Stimulated activated CD4-positive, alpha-beta T cell treated with anti-CD3 and anti-CD28 coated beads, Interleukin-12 subunit alpha, Interleukin-12 subunit beta, amount 100 ng/mL, for 48 hours (primary cell): ENCODE results near the gene CDKN2B-AS1.
A peak's percentile ranks its signal among the peaks of the same experiment; 100 is the strongest.

Experiments
- DNase-seq, 3 donors: peaks; one replicate each; pipeline ENCODE4 v3.0.0-alpha.2; 2020; ENCODE audit warnings: low read depth in 2 of 3, low spot score in 1 of 3

The CDKN2B-AS1 gene

GRCh38 chr9:22078081-22078480, 83.5 kb downstream of the CDKN2B-AS1 start:
- DNase-seq = no peak

- DNase-seq = peak; percentile 29 to 58 (median 49)
These were observed 85.3 kb downstream of the CDKN2B-AS1 start for GRCh38 chr9:22079873-22080341.

GRCh38 chr9:22084336-22085035, 89.9 kb downstream of the CDKN2B-AS1 start:
- DNase-seq = no peak

GRCh38 chr9:22088053-22088716, 93.6 kb downstream of the CDKN2B-AS1 start:
- DNase-seq = no peak

GRCh38 chr9:22088717-22089061, 94.1 kb downstream of the CDKN2B-AS1 start:
- DNase-seq = no peak

GRCh38 chr9:22097707-22098106, 103.1 kb downstream of the CDKN2B-AS1 start:
- no peak for DNase-seq

GRCh38 chr9:22098643-22099332, 104.2 kb downstream of the CDKN2B-AS1 start:
- no peak for DNase-seq

GRCh38 chr9:22100626-22101025, 106.0 kb downstream of the CDKN2B-AS1 start:
- no peak for DNase-seq

- DNase-seq = no peak
These were observed 107.8 kb downstream of the CDKN2B-AS1 start for GRCh38 chr9:22102146-22103053.

- DNase-seq = no peak
These were observed 109.3 kb downstream of the CDKN2B-AS1 start for GRCh38 chr9:22103685-22104575.

- DNase-seq = no peak
These were observed 110.6 kb downstream of the CDKN2B-AS1 start for GRCh38 chr9:22105005-22105722.

GRCh38 chr9:22107202-22108045, 112.8 kb downstream of the CDKN2B-AS1 start:
- no peak for DNase-seq

GRCh38 chr9:22108581-22109370, 114.2 kb downstream of the CDKN2B-AS1 start:
- no peak for DNase-seq

GRCh38 chr9:22111176-22111953, 116.8 kb downstream of the CDKN2B-AS1 start:
- no peak for DNase-seq

GRCh38 chr9:22111954-22112247, 117.3 kb downstream of the CDKN2B-AS1 start:
- DNase-seq = no peak

- DNase-seq = no peak
These were observed 118.6 kb downstream of the CDKN2B-AS1 start for GRCh38 chr9:22112870-22113821.
